ENCODE data around the gene PRG3. TPM values are rescaled to one million over a fixed set of nuclear protein-coding genes. Genes with fewer than 3 reads are reported as not detected.
A peak's percentile ranks its signal among the peaks of the same experiment; 100 is the strongest.

Gene PRG3
- total and polyA plus RNA-seq, 9 of the 15 experiments (the other 6 are each of a cell fraction or from before 2014, with no cell fraction given): 0.18 to 0.55 (median 0.38) TPM; not detected in 6

- TF ChIP-seq ARNT (IDR thresholded peaks at IDR 0.05) (peak; percentile 78 to 96; a peak in 3 of 4 replicates), ZNF655 (CRISPR knock-in tag; IDR thresholded peaks at IDR 0.05) (no peak), HNRNPH1 (optimal IDR thresholded peaks at IDR 0.05; ENCODE audit: low read depth, low read length) (no peak), ADNP (tag; IDR thresholded peaks at IDR 0.05) (no peak), SRSF3 (IDR thresholded peaks at IDR 0.05; ENCODE audit: insufficient read depth, low read length) (0 out of 2 replicates have a peak, but pooled peaks have one; percentile 7), POU5F1 (IDR thresholded peaks at IDR 0.05; ENCODE audit: borderline replicate concordance, low read depth, low read length, partially characterized antibody) (no peak), MEF2D (tag; conservative IDR thresholded peaks at IDR 0.05; ENCODE audit: low read depth) (0 out of 2 replicates have a peak, but pooled peaks have one; percentile 39), ZBTB26 (CRISPR knock-in tag; IDR thresholded peaks at IDR 0.05) (no peak), CHD4 (IDR thresholded peaks at IDR 0.05; ENCODE audit: insufficient read depth, insufficient replicate concordance, low read depth, low read length, poor library complexity, severe bottlenecking) (no peak), YY1 (IDR thresholded peaks at IDR 0.05; ENCODE audit: borderline replicate concordance in 1 of 3, control insufficient read depth in 1 of 3, extremely low read depth in 1 of 3, insufficient read depth in 3 of 3, insufficient read length in 1 of 3, insufficient replicate concordance in 2 of 3, low read depth in 1 of 3, low read length in 2 of 3) (peak in 2 of 3 experiments; percentile 44 to 48), DACH1 (IDR thresholded peaks at IDR 0.05; ENCODE audit: partially characterized antibody) (peak; percentile 69), HBP1 (CRISPR knock-in tag; IDR thresholded peaks at IDR 0.05) (no peak), ZBED1 (IDR thresholded peaks at IDR 0.05) (peak; percentile 95), BRD4 (IDR thresholded peaks at IDR 0.05) (no peak), DLX4 (CRISPR knock-in tag; IDR thresholded peaks at IDR 0.05) (no peak), ZFP36 (IDR thresholded peaks at IDR 0.05; ENCODE audit: low read depth, low read length, partially characterized antibody) (no peak), TBL1XR1 (IDR thresholded peaks at IDR 0.05; ENCODE audit: low read length in 2 of 2) (peak; percentile 94 to 96; a peak in 3 of 4 replicates), CBX5 (IDR thresholded peaks at IDR 0.05; ENCODE audit: borderline replicate concordance, low read depth) (no peak), TFAP4 (CRISPR knock-in tag; IDR thresholded peaks at IDR 0.05; ENCODE audit: borderline replicate concordance) (peak; percentile 97)
Observed at GRCh38 chr11:57424792-57425564, 44.0 kb upstream of the PRG3 start (continued).

All from K562 (cell line).